OCI-LY3 (cell line): ENCODE data around the gene PRKAR1A.

Source experiments
- H2AFZ ChIP-seq: fragments of 200-600, 300-600 bp; shearing (Covaris generic); 2 replicates; pipeline ENCODE4 v1.6.0; 2014; ENCODE audit warnings: antibody characterized with exemption, low read depth, low read length
- H3K27ac ChIP-seq: fragments of 200-600, 300-600 bp; sonication (generic); 2 replicates; pipeline ENCODE4 v1.5.1; 2014; ENCODE audit warnings: mild to moderate bottlenecking, low read length, moderate library complexity, mixed read lengths
- H3K27me3 ChIP-seq: fragments of 200-600, 300-600 bp; sonication (generic); 2 replicates; pipeline ENCODE4 v1.6.1; 2014; ENCODE audit warnings: low read depth, low read length, mixed read lengths
- H3K36me3 ChIP-seq: fragments of 200-600, 300-600 bp; sonication (generic); replicated peaks from 2 replicates; pipeline ENCODE3; 2014; ENCODE audit warnings: low read depth, low read length, mixed read lengths
- H3K4me1 ChIP-seq: fragments of 300-600, 200-600 bp; sonication (generic); 2 replicates; pipeline ENCODE4 v1.6.1; 2014; ENCODE audit warnings: low read length, mixed read lengths
- H3K4me2 ChIP-seq: fragments of 200-600, 300-600 bp; sonication (generic); 2 replicates; pipeline ENCODE4 v1.6.1; 2014; ENCODE audit warnings: low read length, mixed read lengths
- H3K4me3 ChIP-seq: fragments of 300-600, 200-600 bp; sonication (generic); 2 replicates; pipeline ENCODE4 v1.5.1; 2014; ENCODE audit warnings: antibody characterized with exemption, mild to moderate bottlenecking, low read length, moderate library complexity
- H3K79me2 ChIP-seq: fragments of 300-600, 200-600 bp; shearing (Covaris generic); 2 replicates; pipeline ENCODE4 v1.6.1; 2014; ENCODE audit warnings: mild to moderate bottlenecking, low read length, mixed read lengths
- H3K9ac ChIP-seq: fragments of 300-600, 200-600 bp; shearing (Covaris generic); 2 replicates; pipeline ENCODE4 v1.6.0; 2014; ENCODE audit warnings: mild to moderate bottlenecking, low read length, moderate library complexity
- H3K9me3 ChIP-seq: fragments of 200-600, 300-600 bp; shearing (Covaris generic); 2 replicates; pipeline ENCODE4 v1.6.1; 2014; ENCODE audit warnings: low read length, mixed read lengths; ENCODE audit not compliant: insufficient read depth
- H4K20me1 ChIP-seq: fragments of 200-600, 300-600 bp; sonication (generic); 2 replicates; pipeline ENCODE4 v1.6.1; 2016; ENCODE audit warnings: low read length, mixed read lengths; ENCODE audit not compliant: insufficient read depth
- CTCF ChIP-seq: fragments of 200-600, 300-600 bp; sonication (generic); IDR thresholded peaks from 2 replicates; pipeline ENCODE4 v1.5.1; 2014; ENCODE audit warnings: antibody characterized with exemption, low read length, low read depth
- EZH2phosphoT487 ChIP-seq: fragments of 200-600 bp; shearing (Covaris generic); IDR thresholded peaks from 2 replicates; pipeline ENCODE4 v1.6.1; 2018; ENCODE audit warnings: antibody characterized with exemption, mixed run types, low read depth

The PRKAR1A gene

DNA sequence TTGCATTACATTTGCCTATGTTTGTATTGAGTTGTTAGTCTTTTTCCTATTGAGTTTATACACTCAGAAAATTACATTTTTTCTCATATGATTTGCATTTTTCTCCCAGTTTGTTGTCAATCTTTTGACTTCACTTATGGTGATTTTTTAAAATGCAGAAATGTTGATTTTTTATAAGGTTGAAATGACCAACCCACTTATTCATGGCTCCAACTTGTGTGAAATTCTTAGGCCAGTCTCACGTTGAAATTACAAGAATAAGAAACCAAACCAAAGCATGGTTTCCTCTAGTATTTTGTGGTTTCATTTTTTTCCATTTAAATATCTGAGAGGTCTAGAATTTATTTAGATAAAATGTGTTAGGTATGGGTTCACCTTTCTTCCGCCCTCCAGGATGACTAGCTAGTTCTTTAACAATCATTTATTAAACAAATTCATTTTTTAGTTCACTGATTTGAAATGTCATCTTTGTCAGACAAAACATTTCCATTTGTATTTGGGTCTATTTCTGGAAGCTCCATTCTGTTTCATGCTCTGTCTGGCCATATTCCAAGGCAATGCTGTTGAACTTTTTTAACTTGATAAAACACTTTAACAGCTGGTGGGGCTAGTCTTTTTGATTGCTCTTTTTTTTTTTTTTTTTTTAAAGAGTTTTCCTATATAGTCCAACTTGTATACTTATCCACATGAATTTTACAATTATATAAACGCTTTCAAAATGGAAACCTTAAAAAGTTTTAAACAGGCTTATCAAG is 48.9 kb downstream of the PRKAR1A start:
- H3K4me1 ChIP-seq = no peaks in the 10 kb centered on the region
- H3K79me2 ChIP-seq = no peaks in the 10 kb centered on the region
- TF ChIP-seq CTCF (no peak), EZH2phosphoT487 (no peak)
- H4K20me1 ChIP-seq = no peaks in the 10 kb centered on the region
- H3K27me3 ChIP-seq = 0 out of 2 replicates have a peak, but pooled peaks cover 2% of the 10 kb centered on the region
- no peak overlapping the region for H3K9ac ChIP-seq
- H3K27ac ChIP-seq = no peak overlapping the region
- no peak overlapping the region for H2AFZ ChIP-seq
- no peak overlapping the region for H3K4me3 ChIP-seq
- no peaks in the 10 kb centered on the region for H3K9me3 ChIP-seq
- no peak overlapping the region for H3K4me2 ChIP-seq
- no peaks in the 10 kb centered on the region for H3K36me3 ChIP-seq

DNA sequence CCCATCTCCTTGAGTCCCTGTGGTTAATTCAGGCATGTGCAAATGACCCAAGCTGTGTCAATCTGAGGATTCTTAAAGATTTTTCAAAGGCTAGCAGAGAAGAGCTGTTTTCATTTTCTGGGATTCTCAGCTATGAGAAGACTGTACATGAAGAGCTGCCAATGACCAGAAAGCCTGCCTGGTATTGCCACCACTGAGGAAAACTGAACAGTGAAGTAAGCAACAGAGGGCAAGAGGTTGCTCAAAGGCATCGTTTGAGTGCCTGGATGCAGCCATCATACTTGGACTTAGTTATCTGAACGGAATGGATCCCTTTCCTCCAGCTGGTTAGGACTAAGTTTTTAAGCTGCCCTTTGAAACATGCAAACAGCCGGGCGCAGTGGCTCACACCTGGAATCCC is 50.5 kb downstream of the PRKAR1A start:
- no peaks in the 10 kb centered on the region for H3K9me3 ChIP-seq
- H3K27ac ChIP-seq = no peak overlapping the region
- H3K27me3 ChIP-seq = 0 out of 2 replicates have a peak, but pooled peaks cover 2% of the 10 kb centered on the region
- H3K79me2 ChIP-seq = no peaks in the 10 kb centered on the region
- no peaks in the 10 kb centered on the region for H3K4me1 ChIP-seq
- H3K9ac ChIP-seq = no peak overlapping the region
- TF ChIP-seq EZH2phosphoT487 (no peak), CTCF (no peak)
- H3K4me2 ChIP-seq = no peak overlapping the region
- no peaks in the 10 kb centered on the region for H4K20me1 ChIP-seq
- no peak overlapping the region for H2AFZ ChIP-seq
- no peaks in the 10 kb centered on the region for H3K36me3 ChIP-seq
- no peak overlapping the region for H3K4me3 ChIP-seq

DNA sequence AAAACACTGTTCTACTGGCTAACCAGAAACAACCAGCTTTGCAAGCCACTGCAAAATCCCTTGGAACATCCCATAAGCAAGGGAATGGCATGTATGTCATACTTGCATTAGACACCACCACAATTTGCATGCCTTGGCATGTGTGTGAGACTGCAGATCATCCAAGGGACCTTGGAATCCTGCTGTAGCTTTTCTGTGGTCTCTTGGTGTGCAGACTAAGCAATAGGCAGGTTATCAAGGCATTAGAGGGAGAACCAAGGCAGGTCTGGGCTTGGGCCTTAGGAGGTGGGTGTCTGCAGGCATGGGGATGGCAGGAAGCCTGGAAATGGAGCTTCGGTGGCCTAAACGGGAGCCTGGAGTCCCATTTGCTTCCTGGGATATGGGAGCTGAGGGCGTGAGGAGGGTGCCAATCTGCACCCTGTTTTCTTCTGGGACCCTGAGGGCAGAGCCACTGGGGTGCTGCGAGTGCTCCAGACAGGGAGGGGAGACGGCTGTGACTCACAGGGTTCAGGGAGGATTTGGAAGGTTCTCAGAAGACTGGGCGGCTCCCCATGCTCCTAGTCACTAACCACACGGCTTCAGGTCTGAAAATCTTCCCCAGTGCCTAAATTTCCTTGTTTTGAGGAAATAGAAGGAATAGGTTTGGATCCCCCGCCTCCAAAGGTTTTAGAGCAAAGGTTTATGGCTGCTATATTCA is 52.3 kb downstream of the PRKAR1A start:
- no peak overlapping the region for H3K27ac ChIP-seq
- H3K4me2 ChIP-seq = no peak overlapping the region
- TF ChIP-seq EZH2phosphoT487 = no peak
- TF ChIP-seq CTCF = no peak
- H2AFZ ChIP-seq = no peak overlapping the region
- H3K4me3 ChIP-seq = no peak overlapping the region
- H3K4me1 ChIP-seq = no peaks in the 10 kb centered on the region
- H3K36me3 ChIP-seq = no peaks in the 10 kb centered on the region
- H3K9ac ChIP-seq = no peak overlapping the region
- no peaks in the 10 kb centered on the region for H3K79me2 ChIP-seq
- H4K20me1 ChIP-seq = no peaks in the 10 kb centered on the region
- no peaks in the 10 kb centered on the region for H3K9me3 ChIP-seq
- H3K27me3 ChIP-seq = 0 out of 2 replicates have a peak, but pooled peaks cover 2% of the 10 kb centered on the region

DNA sequence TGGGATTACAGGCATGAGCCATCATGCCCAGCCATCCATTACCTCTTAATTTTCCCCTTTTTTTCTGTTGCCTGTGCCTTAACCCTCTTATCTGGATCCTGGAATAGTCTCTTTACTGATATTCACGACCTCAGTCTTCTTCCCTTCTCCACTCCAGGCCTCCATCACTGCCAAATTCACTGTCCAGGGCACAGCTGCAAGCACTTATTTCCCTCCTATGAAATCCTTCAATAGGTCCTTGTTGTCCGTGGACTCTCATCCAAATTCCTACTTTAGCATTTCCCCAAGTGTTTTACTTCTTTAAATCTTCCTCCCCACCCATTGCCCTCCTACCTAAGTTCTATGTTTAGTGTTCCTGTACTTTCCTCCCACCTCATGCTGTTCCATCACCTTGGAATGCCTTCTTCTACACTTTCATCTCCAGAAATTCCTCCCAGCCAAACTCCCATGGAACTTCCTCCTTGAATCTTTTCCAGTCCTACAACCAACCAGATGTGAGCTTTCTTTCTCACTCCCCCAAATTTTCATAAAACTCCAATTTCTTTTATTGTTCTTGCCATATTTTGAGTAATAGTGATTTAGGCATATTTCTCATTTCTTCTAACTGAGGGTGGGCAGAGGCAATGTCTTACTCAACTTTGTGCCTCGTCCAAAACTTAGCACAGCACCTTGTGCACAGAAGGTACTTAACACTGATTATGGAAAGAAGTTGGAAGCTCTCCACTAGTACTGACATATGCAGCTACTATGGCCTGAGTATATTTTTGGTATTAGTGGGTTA is 53.6 kb downstream of the PRKAR1A start:
- Histone ChIP-seq H3K4me2 (no peak overlapping the region), H3K4me3 (no peak overlapping the region), H3K36me3 (no peaks in the 10 kb centered on the region), H3K9me3 (no peaks in the 10 kb centered on the region), H3K9ac (no peak overlapping the region), H3K27ac (no peak overlapping the region), H4K20me1 (no peaks in the 10 kb centered on the region), H2AFZ (no peak overlapping the region), H3K79me2 (no peaks in the 10 kb centered on the region), H3K27me3 (0 out of 2 replicates have a peak, but pooled peaks cover 2% of the 10 kb centered on the region), H3K4me1 (no peaks in the 10 kb centered on the region)
- TF ChIP-seq CTCF (no peak), EZH2phosphoT487 (no peak)
